ENCODE results near the gene PLN. TPM values are rescaled to one million over a fixed set of nuclear protein-coding genes. Genes with fewer than 3 reads are reported as not detected.

PLN gene
- total RNA-seq, 1 donor from 2014 or later = 2,753 TPM

DNA sequence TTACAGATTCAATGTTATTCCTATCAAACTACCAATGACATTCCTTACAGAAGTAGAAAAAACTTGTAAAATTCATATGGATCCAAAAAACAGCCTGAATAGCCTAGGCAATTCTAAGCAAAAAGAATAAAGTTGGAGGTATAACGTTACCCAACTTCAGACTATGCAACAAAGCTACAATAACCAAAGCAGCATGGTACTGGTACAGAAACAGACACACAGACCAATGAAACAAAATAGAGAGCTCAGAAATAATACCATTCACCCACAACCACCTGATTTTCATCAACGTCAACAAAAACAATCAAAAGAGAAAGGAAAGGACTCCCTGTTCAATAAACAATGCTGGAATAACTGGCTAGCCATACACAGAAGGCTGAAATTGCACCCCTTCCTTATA, 17.2 kb upstream of the PLN start:
- no peak for ATAC-seq
- intact Hi-C loops (cut with micrococcal nuclease) = no loop called here
- no peak for DNase-seq

DNA sequence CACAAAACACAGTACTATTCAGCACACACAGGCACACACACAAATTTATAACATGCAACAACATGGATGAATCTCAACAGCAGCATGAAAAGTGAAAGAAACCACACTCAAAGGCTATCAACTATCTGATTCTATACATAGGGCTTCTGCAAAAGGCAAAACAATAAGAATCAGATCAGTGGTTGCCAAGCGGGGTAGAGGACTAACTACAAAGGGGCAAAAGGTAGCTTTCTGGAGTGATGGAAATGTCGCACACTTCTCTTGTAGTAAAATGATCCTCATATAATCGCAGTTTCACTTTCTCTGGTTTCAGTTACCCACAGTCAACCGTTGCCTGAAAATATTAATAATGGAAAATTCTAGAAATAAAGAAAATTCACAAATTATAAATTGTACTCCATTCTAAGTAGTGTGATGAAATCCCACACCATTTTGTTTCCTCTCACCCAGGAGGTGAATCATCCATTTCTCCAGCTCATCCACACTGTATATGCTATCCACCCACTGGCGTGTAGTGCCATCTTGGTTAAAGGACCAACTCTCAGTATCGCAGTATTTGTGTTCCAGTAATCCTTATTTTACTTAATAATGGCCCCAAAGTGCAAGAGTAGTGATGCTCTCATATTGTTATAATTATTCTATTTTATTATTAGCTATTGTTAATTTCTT, 12.8 kb upstream of the PLN start:
- intact Hi-C loops (cut with micrococcal nuclease) = no loop called here
- ATAC-seq = no peak

DNA sequence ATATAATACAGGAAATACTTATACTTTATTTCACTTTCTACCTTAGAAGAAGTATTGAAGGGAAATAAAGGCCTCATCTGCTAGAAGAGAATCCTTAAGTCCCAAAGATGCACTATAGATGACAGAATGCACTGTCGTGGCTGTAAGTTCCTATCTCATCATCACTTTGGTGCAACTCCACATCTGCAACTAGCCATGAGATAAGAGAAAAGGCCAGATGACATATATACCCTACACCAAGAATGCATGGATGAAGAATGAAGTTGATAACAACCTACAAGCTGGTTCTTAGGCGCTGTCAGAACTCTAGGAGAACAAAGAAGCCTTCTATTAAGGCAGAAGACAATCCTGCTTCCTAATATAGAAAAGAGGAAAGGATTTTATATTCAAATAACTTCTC, 11.6 kb upstream of the PLN start:
- peak; percentile 28 for ATAC-seq
- intact Hi-C loops (cut with micrococcal nuclease) = no loop called here
- DNase-seq = no peak

More for the DNA sequence above, 12.8 kb upstream of the PLN start:
- DNase-seq = no peak

GRCh38 chr6:118537574-118537973, 10.5 kb upstream of the PLN start:
- DNase-seq (no peak), ATAC-seq (peak; percentile 94)
- intact Hi-C loops (cut with micrococcal nuclease) = no loop called here

- intact Hi-C loops (cut with micrococcal nuclease) = no loop called here
- DNase-seq = no peak
- no peak for ATAC-seq
Measured at GRCh38 chr6:118542184-118542952, 5.7 kb upstream of the PLN start.

DNA sequence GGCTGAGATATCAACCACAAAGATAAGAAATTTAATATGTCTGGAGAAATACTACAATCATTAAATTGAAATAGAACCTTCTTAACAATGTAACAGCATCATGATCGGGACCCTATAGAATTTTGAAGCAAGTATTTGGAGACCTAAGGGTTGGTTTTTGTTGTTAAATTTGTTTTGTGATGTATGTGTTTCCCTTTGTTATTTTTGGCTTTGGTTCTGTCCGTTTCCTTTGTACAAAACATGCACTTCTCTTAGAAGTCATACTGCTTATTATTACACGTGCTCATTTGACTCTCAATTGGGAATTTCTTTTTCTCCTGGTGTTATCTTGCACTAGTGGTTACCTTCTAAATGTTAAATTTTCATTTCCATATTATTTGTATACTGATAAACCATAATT, 4.0 kb upstream of the PLN start:
- no peak for DNase-seq
- ATAC-seq = no peak
- intact Hi-C loops (cut with micrococcal nuclease) = no loop called here

GRCh38 chr6:118546164-118546879, 1.8 kb upstream of the PLN start:
- ATAC-seq (no peak), DNase-seq (no peak)
- intact Hi-C loops (cut with micrococcal nuclease) = loop anchor here (5.0 kb wide), 1 partner anchor 259 kb away; no protein-coding TSS in a partner anchor

DNA sequence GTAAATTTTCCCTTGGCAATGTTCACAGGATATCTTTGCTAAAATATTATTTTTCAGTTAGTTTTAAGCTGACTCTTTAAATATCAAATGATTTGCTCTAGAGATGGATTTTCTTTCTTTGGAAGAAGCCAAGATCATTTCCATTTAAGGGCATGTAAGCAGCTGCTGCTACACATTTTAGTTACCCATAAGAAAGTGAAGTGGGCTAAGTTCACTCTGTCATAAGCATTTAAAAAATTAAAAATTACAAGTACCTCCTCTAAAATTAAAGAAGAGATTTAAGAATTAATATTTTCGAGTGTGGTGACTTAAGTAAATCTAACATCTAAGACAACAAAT, 1.2 kb upstream of the PLN start:
- no peak for ATAC-seq
- intact Hi-C loops (cut with micrococcal nuclease) = loop anchor here (5.0 kb wide), 1 partner anchor 260 kb away; no protein-coding TSS in a partner anchor
- no peak for DNase-seq

- DNase-seq = no peak
- ATAC-seq = no peak
- intact Hi-C loops (cut with micrococcal nuclease) = loop anchor here (5.0 kb wide), 1 partner anchor 261 kb away; no protein-coding TSS in a partner anchor
Measured at GRCh38 chr6:118548613-118549012, 517 bp downstream of the PLN start.

GRCh38 chr6:118551063-118552053, 3.3 kb downstream of the PLN start:
- intact Hi-C loops (cut with micrococcal nuclease) = loop anchor here (5.0 kb wide), 1 partner anchor 179 kb away; no protein-coding TSS in a partner anchor
- ATAC-seq (peak; percentile 55), DNase-seq (no peak)

DNA sequence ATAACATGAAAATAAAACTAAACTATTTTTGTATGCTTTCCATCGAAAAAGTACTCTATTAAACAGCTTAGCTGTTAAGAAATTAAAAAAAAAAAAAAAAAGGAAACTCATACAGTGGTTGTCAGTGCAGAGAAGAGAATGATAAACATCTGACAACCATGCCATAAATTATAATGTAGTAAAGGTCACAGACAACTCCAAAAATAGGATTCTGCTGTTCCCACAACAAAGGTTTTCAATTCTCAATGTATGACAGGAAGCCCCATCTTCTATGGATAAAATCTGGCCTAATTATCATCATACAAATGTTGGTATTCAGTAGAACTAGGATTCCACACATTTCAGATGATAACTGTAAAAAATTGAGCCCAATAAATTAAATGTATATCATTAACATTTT, 5.0 kb downstream of the PLN start:
- intact Hi-C loops (cut with micrococcal nuclease) = loop anchor here (5.0 kb wide), 1 partner anchor 181 kb away; no protein-coding TSS in a partner anchor
- ATAC-seq (no peak), DNase-seq (no peak)

- DNase-seq (no peak), ATAC-seq (peak; percentile 76)
- intact Hi-C loops (cut with micrococcal nuclease) = loop anchor here (5.0 kb wide), 1 partner anchor 182 kb away; no protein-coding TSS in a partner anchor
Measured at GRCh38 chr6:118554698-118555097, 6.6 kb downstream of the PLN start.

DNA sequence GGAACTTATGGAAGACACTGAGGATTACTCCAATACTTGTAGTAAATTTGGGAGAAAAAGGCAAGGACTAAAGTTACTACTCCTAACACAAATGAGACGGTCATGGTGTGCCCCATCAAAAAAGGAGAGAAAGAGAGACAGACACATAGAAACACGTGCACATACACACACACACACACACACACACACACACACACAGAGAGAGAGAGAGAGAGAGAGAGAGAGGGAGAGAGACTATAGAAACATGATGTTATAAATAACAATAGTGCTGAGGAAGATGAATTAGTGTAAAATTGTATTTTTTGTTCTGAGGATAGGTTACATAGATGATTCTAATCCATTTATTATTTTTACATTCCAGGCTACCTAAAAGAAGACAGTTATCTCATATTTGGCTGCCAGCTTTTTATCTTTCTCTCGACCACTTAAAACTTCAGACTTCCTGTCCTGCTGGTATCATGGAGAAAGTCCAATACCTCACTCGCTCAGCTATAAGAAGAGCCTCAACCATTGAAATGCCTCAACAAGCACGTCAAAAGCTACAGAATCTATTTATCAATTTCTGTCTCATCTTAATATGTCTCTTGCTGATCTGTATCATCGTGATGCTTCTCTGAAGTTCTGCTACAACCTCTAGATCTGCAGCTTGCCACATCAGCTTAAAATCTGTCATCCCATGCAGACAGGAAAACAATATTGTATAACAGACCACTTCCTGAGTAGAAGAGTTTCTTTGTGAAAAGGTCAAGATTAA, 10.5 kb downstream of the PLN start:
- ATAC-seq (peak; percentile 4), DNase-seq (no peak)
- intact Hi-C loops (cut with micrococcal nuclease) = no loop called here

DNA sequence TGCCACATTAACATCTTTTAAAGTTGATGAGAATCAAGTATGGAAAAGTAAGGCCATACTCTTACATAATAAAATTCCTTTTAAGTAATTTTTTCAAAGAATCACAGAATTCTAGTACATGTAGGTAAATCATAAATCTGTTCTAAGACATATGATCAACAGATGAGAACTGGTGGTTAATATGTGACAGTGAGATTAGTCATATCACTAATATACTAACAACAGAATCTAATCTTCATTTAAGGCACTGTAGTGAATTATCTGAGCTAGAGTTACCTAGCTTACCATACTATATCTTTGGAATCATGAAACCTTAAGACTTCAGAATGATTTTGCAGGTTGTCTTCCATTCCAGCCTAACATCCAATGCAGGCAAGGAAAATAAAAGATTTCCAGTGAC, 11.6 kb downstream of the PLN start:
- intact Hi-C loops (cut with micrococcal nuclease) = no loop called here
- DNase-seq = no peak
- ATAC-seq = no peak

- ATAC-seq (peak; percentile 67), DNase-seq (no peak)
- intact Hi-C loops (cut with micrococcal nuclease) = no loop called here
Measured at GRCh38 chr6:118562248-118562647, 14.2 kb downstream of the PLN start.

- DNase-seq = no peak
- intact Hi-C loops (cut with micrococcal nuclease) = no loop called here
- peak; percentile 66 for ATAC-seq
Measured at GRCh38 chr6:118562959-118563358, 14.9 kb downstream of the PLN start.

DNA sequence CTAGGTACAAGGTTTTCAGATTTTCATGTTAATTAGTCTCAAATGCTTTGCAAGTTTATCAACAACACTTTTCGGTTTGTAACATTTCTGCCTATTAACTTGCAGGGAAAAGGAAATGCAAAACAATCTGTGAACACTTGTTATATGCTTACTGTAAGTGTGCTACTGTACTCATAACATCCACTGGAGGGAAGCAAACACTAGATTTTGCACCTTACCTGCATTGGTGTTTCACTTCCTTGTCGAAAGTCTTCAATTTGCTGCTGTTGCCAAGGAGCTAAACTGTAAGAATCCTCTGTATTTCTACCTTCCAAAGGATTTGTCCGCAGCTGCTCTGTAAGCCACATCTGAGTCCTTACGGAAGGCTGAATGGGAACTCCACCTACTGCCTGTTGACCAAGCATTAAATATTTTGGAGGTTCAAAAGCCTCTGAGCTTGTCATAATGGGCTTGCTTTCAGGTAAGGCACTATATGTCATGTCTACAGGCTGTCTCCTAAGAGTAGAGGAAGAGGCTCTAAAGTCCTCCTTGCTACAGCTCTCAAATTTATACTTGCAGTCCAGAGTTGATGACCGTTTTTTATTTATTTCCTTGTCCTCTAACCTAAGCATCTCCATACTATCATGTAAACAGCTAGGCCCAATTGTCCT, 17.3 kb downstream of the PLN start:
- DNase-seq (no peak), ATAC-seq (no peak)
- intact Hi-C loops (cut with micrococcal nuclease) = no loop called here

GRCh38 chr6:118567974-118568373, 19.9 kb downstream of the PLN start:
- intact Hi-C loops (cut with micrococcal nuclease) = no loop called here
- peak; percentile 26 for ATAC-seq
- DNase-seq = no peak

Measured in left ventricle myocardium superior (tissue), 1 donor.